MM.1S (cell line): ENCODE measurements around the gene CACNA1C.

Experiments
- DNase-seq: peaks from one replicate; pipeline ENCODE4 v3.0.0-alpha.2; 2015
- H2AFZ ChIP-seq: fragments of 300-600 bp; sonication (generic); 2 replicates; pipeline ENCODE4 v1.6.0; 2016; ENCODE audit warnings: antibody characterized with exemption, low read length
- H3F3A ChIP-seq: fragments of 300-600 bp; sonication (generic); 2 replicates; pipeline ENCODE4 v1.6.1; 2016; ENCODE audit warnings: mild to moderate bottlenecking, antibody characterized with exemption, low read length, moderate library complexity, mixed read lengths; ENCODE audit not compliant: insufficient read depth
- H3K27ac ChIP-seq: fragments of 300-600 bp; sonication (generic); 2 replicates; pipeline ENCODE4 v1.5.1; 2016; ENCODE audit warnings: mild to moderate bottlenecking, low read length
- H3K27me3 ChIP-seq: fragments of 300-600 bp; sonication (generic); replicated peaks from 2 replicates; pipeline ENCODE4 v1.6.0; 2016; ENCODE audit warnings: low read length; ENCODE audit not compliant: insufficient read depth
- H3K36me3 ChIP-seq: fragments of 300-600 bp; sonication (generic); replicated peaks from 2 replicates; pipeline ENCODE4 v1.6.1; 2016; ENCODE audit warnings: mild to moderate bottlenecking, low read length, mixed read lengths; ENCODE audit not compliant: insufficient read depth
- H3K4me1 ChIP-seq: fragments of 300-600 bp; sonication (generic); 2 replicates; pipeline ENCODE4 v1.6.1; 2016; ENCODE audit warnings: low read length, mixed read lengths
- H3K4me2 ChIP-seq: fragments of 300-600 bp; sonication (generic); 2 replicates; pipeline ENCODE4 v1.6.0; 2016; ENCODE audit warnings: low read depth, low read length
- H3K4me3 ChIP-seq: fragments of 300-600 bp; sonication (generic); 2 replicates; pipeline ENCODE4 v1.5.1; 2016; ENCODE audit warnings: low read length, mixed read lengths
- H3K79me2 ChIP-seq: fragments of 300-600 bp; sonication (generic); 2 replicates; pipeline ENCODE4 v1.6.1; 2016; ENCODE audit warnings: mixed run types, low read length, mixed read lengths
- H3K9ac ChIP-seq: fragments of 300-600 bp; sonication (generic); 2 replicates; pipeline ENCODE4 v1.6.1; 2016; ENCODE audit warnings: low read length, mixed read lengths
- H3K9me2 ChIP-seq: fragments of 300-600 bp; sonication (generic); replicated peaks from 2 replicates; pipeline ENCODE4 v1.6.1; 2016; ENCODE audit warnings: mild to moderate bottlenecking, low read length, mixed read lengths; ENCODE audit not compliant: insufficient read depth
- H3K9me3 ChIP-seq: fragments of 300-600 bp; sonication (generic); replicated peaks from 2 replicates; pipeline ENCODE4 v1.6.1; 2016; ENCODE audit warnings: mild to moderate bottlenecking, low read length, mixed read lengths; ENCODE audit not compliant: insufficient read depth
- H4K20me1 ChIP-seq: fragments of 300-600 bp; sonication (generic); 2 replicates; pipeline ENCODE4 v1.6.1; 2016; ENCODE audit warnings: mild to moderate bottlenecking, low read length, moderate library complexity, mixed read lengths; ENCODE audit not compliant: insufficient read depth
- EZH2 ChIP-seq: fragments of 300-600 bp; sonication (generic); optimal IDR thresholded peaks from 2 replicates; pipeline ENCODE3; 2017; ENCODE audit warnings: low read depth, mild to moderate bottlenecking, antibody characterized with exemption, low read length, mixed read lengths
- EZH2phosphoT487 ChIP-seq: fragments of 300-600 bp; sonication (generic); IDR thresholded peaks from 2 replicates; pipeline ENCODE4 v1.6.1; 2018; ENCODE audit warnings: antibody characterized with exemption, low read length
- TF ChIP-seq, protein P1 (sequence below): fragments of 300-600 bp; sonication (generic); IDR thresholded peaks from 2 replicates; pipeline ENCODE4 v1.5.1; 2016; ENCODE audit warnings: antibody characterized with exemption, low read length, mixed read lengths

CACNA1C gene

DNA sequence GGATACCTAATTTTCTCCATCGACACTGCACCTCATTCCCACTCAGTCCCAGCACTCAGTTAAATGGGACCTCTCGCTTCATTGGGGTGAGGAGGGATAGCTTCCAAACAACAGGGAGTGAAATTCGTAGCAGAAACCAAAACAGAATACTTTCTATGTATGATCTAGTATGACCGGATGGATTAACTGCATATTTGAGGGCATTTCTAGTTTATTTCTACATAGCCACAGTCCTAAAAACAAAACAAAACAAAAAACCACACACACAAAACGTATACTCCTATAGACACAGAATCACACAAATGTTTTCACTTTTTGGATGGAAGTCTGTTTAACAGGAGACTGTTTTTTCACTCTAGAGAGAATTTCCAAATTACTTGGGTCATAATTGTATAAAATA lies 434.5 kb downstream of the CACNA1C start:
- H4K20me1 ChIP-seq = no peaks in the 10 kb centered on the region
- TF ChIP-seq, protein P1, sequence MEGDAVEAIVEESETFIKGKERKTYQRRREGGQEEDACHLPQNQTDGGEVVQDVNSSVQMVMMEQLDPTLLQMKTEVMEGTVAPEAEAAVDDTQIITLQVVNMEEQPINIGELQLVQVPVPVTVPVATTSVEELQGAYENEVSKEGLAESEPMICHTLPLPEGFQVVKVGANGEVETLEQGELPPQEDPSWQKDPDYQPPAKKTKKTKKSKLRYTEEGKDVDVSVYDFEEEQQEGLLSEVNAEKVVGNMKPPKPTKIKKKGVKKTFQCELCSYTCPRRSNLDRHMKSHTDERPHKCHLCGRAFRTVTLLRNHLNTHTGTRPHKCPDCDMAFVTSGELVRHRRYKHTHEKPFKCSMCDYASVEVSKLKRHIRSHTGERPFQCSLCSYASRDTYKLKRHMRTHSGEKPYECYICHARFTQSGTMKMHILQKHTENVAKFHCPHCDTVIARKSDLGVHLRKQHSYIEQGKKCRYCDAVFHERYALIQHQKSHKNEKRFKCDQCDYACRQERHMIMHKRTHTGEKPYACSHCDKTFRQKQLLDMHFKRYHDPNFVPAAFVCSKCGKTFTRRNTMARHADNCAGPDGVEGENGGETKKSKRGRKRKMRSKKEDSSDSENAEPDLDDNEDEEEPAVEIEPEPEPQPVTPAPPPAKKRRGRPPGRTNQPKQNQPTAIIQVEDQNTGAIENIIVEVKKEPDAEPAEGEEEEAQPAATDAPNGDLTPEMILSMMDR = no peak
- no peak for TF ChIP-seq EZH2phosphoT487
- no peaks in the 10 kb centered on the region for H3K27me3 ChIP-seq
- no peaks in the 10 kb centered on the region for H3K79me2 ChIP-seq
- no peaks in the 10 kb centered on the region for H3F3A ChIP-seq
- H3K9me2 ChIP-seq = no peaks in the 10 kb centered on the region
- H3K9ac ChIP-seq = no peak overlapping the region
- H3K36me3 ChIP-seq = no peaks in the 10 kb centered on the region
- H3K9me3 ChIP-seq = no peaks in the 10 kb centered on the region
- no peak overlapping the region for H3K4me2 ChIP-seq
- no peaks in the 10 kb centered on the region for H3K4me1 ChIP-seq
- no peak overlapping the region for H3K4me3 ChIP-seq
- DNase-seq = no peak
- H2AFZ ChIP-seq = no peak overlapping the region
- H3K27ac ChIP-seq = no peak overlapping the region

DNA sequence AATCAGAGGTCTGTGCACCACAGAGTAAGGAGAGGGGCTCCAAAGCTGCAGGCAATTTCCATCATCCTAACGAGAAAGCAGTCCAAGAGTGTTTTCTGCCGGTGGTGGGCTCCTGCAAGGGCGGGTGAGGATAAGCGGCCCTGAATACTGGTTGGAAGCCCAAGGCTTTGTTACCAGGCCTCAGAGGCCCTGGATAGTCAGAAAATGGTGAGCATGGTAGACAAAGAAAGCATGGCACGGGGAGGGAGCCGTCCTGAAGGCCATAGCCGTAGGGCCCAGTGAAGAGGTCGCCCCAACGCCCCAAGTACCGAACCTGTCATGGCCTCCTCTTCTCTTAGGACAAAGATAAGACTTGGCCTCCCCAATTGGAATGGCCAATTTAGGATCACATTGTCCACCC lies 435.3 kb downstream of the CACNA1C start:
- Histone ChIP-seq H3K4me3 (no peak overlapping the region), H3K9ac (no peak overlapping the region), H3K9me2 (no peaks in the 10 kb centered on the region), H3K4me1 (no peaks in the 10 kb centered on the region), H4K20me1 (no peaks in the 10 kb centered on the region), H3K79me2 (no peaks in the 10 kb centered on the region), H3K27me3 (no peaks in the 10 kb centered on the region), H2AFZ (no peak overlapping the region), H3K27ac (no peak overlapping the region), H3K4me2 (no peak overlapping the region), H3K9me3 (no peaks in the 10 kb centered on the region), H3K36me3 (no peaks in the 10 kb centered on the region), H3F3A (no peaks in the 10 kb centered on the region)
- no peak for DNase-seq
- TF ChIP-seq EZH2 = no peak
- TF ChIP-seq, protein P1 = no peak
- no peak for TF ChIP-seq EZH2phosphoT487

DNA sequence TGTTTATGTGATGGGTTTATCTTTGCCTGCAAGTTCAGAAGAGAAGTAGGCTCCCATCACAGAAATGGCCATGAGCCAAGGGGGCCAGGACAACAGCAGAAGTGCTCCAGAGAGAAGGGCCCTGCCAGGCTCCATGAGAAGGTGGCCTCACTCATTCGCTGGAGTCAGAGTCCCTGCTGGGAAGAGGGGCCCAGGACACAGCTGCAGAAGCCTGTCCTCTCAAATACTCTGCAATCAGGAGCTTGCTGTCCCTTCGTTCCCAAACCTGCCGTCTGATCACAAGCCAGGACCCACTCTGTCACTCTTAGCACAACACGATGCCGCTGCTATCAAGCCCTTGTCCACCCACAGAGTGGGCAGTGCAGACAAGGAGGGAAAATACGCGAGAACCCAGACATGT lies 435.8 kb downstream of the CACNA1C start:
- Histone ChIP-seq H2AFZ (no peak overlapping the region), H3K9me3 (no peaks in the 10 kb centered on the region), H3K9me2 (no peaks in the 10 kb centered on the region), H3K4me1 (no peaks in the 10 kb centered on the region), H3K27ac (no peak overlapping the region), H3K9ac (no peak overlapping the region), H3K36me3 (no peaks in the 10 kb centered on the region), H3K4me3 (no peak overlapping the region), H3F3A (no peaks in the 10 kb centered on the region), H4K20me1 (no peaks in the 10 kb centered on the region), H3K4me2 (no peak overlapping the region), H3K79me2 (no peaks in the 10 kb centered on the region), H3K27me3 (no peaks in the 10 kb centered on the region)
- TF ChIP-seq EZH2phosphoT487 = no peak
- TF ChIP-seq EZH2 = no peak
- TF ChIP-seq, protein P1 = no peak
- DNase-seq = no peak

- H3F3A ChIP-seq = no peaks in the 10 kb centered on the region
- TF ChIP-seq EZH2phosphoT487 (no peak), EZH2 (no peak)
- TF ChIP-seq, protein P1 = no peak
- H3K9me3 ChIP-seq = no peaks in the 10 kb centered on the region
- no peaks in the 10 kb centered on the region for H3K4me1 ChIP-seq
- no peaks in the 10 kb centered on the region for H3K79me2 ChIP-seq
- H4K20me1 ChIP-seq = no peaks in the 10 kb centered on the region
- no peak overlapping the region for H3K27ac ChIP-seq
- H3K36me3 ChIP-seq = no peaks in the 10 kb centered on the region
- no peak overlapping the region for H2AFZ ChIP-seq
- no peaks in the 10 kb centered on the region for H3K27me3 ChIP-seq
- no peak overlapping the region for H3K4me2 ChIP-seq
- no peak overlapping the region for H3K4me3 ChIP-seq
- no peak for DNase-seq
- H3K9ac ChIP-seq = no peak overlapping the region
- H3K9me2 ChIP-seq = no peaks in the 10 kb centered on the region
Observed at GRCh38 chr12:2489275-2489674, 436.5 kb downstream of the CACNA1C start.
